ENCODE data around the gene NMUR1. TPM values are rescaled to one million over a fixed set of nuclear protein-coding genes. Genes with fewer than 3 reads are reported as not detected.

Gene NMUR1
- total and polyA plus RNA-seq, 8 donors, result 0.38 to 2.1 (median 0.89) TPM

GRCh38 chr2:231531466-231531865 is 1.2 kb upstream of the NMUR1 start:
- WGBS, 2 donors, result 89 to 94% methylated on average over 6 of the region's 6 CpGs
- FAIRE-seq (no peak), DNase-seq (no peak), ATAC-seq (no peak)
- Histone ChIP-seq H3K9me3 (no peaks in the 10 kb centered on the region), H3K27me3 (no peaks in the 10 kb centered on the region), H3K36me3 (no peaks in the 10 kb centered on the region), H3K4me1 (no peaks in the 10 kb centered on the region), H3K27ac (no peak overlapping the region), H3K4me3 (no peak overlapping the region)
- TF ChIP-seq CTCF (IDR thresholded peaks at IDR 0.05), result no peak
- intact Hi-C loops (cut with DNase I), result no loop called here

GRCh38 chr2:231528636-231529030 is 1.6 kb downstream of the NMUR1 start:
- no peak for TF ChIP-seq CTCF (IDR thresholded peaks at IDR 0.05)
- intact Hi-C loops (cut with DNase I), result no loop called here
- H3K36me3 ChIP-seq, result no peaks in the 10 kb centered on the region
- WGBS, 2 donors, result 93 to 96% methylated on average over 9 of the region's 9 CpGs
- H3K27me3 ChIP-seq, result no peaks in the 10 kb centered on the region
- ATAC-seq (no peak), FAIRE-seq (no peak), DNase-seq (peak in 1 of 6 donors; percentile 66)
- no peaks in the 10 kb centered on the region for H3K9me3 ChIP-seq
- H3K4me1 ChIP-seq, result no peaks in the 10 kb centered on the region
- no peak overlapping the region for H3K27ac ChIP-seq
- no peak overlapping the region for H3K4me3 ChIP-seq

- no peaks in the 10 kb centered on the region for H3K4me1 ChIP-seq
- intact Hi-C loops (cut with DNase I), result no loop called here
These were observed 2.1 kb downstream of the NMUR1 start for GRCh38 chr2:231527955-231528635.

DNA sequence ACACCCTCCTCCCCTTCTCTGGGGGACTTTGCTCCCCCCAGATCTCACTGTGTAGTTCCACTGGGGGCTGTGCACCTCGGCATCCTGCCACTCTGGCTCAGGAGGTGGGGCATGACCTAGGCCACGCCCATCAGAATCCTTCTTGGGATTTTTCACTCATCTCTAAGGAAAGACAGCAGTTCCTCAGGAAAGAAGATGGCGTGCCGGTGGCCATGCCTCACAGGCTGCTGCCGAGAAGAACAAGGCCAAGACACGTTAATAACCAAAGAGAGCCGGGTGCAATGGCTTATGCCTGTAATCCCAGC is 3.2 kb downstream of the NMUR1 start:
- no peaks in the 10 kb centered on the region for H3K27me3 ChIP-seq
- H3K4me1 ChIP-seq, result no peaks in the 10 kb centered on the region
- H3K27ac ChIP-seq, result no peak overlapping the region
- FAIRE-seq (no peak), ATAC-seq (no peak), DNase-seq (no peak)
- no peak for TF ChIP-seq CTCF (IDR thresholded peaks at IDR 0.05)
- intact Hi-C loops (cut with DNase I), result no loop called here
- H3K36me3 ChIP-seq, result no peaks in the 10 kb centered on the region
- no peak overlapping the region for H3K4me3 ChIP-seq
- no peaks in the 10 kb centered on the region for H3K9me3 ChIP-seq
- 85 to 88% methylated on average over 7 of the region's 7 CpGs for WGBS, 2 donors

More at GRCh38 chr2:231527955-231528635, 2.1 kb downstream of the NMUR1 start:
- DNase-seq, result peak in 1 of 6 donors; percentile 65
- no peaks in the 10 kb centered on the region for H3K27me3 ChIP-seq
- no peak for FAIRE-seq
- TF ChIP-seq CTCF (IDR thresholded peaks at IDR 0.05), result no peak
- no peak overlapping the region for H3K4me3 ChIP-seq
- no peak overlapping the region for H3K27ac ChIP-seq
- H3K36me3 ChIP-seq, result no peaks in the 10 kb centered on the region
- H3K9me3 ChIP-seq, result no peaks in the 10 kb centered on the region
- no peak for ATAC-seq
- 77 to 78% methylated on average over 30 of the region's 30 CpGs for WGBS, 2 donors

DNA sequence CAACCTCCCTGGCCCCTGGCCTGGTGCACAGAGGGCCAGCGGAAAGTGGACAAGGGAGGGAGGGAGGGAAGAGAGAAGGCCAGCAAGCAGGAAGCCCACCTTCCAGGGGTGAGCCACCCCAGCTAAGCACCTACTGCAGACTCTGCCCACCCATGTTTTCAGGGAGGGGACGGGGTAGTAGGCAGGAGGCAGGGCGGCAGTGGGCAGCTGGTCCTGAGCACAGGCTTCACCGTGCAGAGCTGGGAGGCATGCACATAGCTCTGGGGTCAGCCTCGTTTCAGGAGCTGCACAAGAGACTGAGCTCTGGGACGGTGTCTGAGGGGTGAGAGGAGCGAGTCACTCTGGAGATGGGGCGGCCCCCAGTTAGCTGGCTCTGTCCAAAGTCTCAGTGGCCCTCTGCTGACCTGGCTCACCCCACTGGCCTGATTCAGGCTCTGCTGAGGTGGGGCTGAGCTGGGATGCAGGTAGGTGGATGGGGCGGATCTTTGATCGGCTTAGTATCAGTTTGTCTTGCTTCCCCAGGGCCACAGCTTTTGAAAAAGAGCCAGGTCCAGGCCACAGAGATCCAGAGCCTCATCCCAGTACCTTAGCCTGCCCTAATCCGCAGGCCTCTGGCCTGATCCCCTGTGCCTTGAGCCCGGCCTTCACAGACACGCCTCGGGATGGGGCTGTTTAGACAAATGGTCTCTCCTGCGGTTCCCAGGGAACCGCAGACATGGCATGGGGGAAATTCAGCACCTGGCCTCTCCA is 3.7 kb downstream of the NMUR1 start:
- no peaks in the 10 kb centered on the region for H3K9me3 ChIP-seq
- H3K27me3 ChIP-seq, result no peaks in the 10 kb centered on the region
- intact Hi-C loops (cut with DNase I), result no loop called here
- FAIRE-seq, result no peak
- no peak overlapping the region for H3K4me3 ChIP-seq
- TF ChIP-seq CTCF (IDR thresholded peaks at IDR 0.05), result no peak
- 85% methylated on average over 16 of the region's 16 CpGs for WGBS, 2 donors
- H3K27ac ChIP-seq, result no peak overlapping the region
- no peaks in the 10 kb centered on the region for H3K36me3 ChIP-seq
- ATAC-seq, result no peak
- peak in 1 of 6 donors; percentile 37 for DNase-seq
- H3K4me1 ChIP-seq, result no peaks in the 10 kb centered on the region
